Astrocyte of the cerebellum (primary cell): ENCODE results near the gene RFX3.
"Not testable (repeated sequence)": the region's sequence is repeated elsewhere in the genome, so short reads cannot be mapped to it uniquely, and the experiment has no call there.

Source experiments
- DNase-seq: peaks from one replicate; pipeline ENCODE4 v3.0.0-alpha.2; 2011; ENCODE audit warnings: low read depth
- H3K4me3 ChIP-seq: 2 replicates; pipeline ENCODE4 v1.5.1; 2011; ENCODE audit warnings: mild to moderate bottlenecking, low read depth, low read length, moderate library complexity
- CTCF ChIP-seq: IDR thresholded peaks from 2 replicates; pipeline ENCODE4 v1.5.1; 2012; ENCODE audit warnings: low read length, low read depth, moderate library complexity, mild to moderate bottlenecking; ENCODE audit errors: missing control alignments
- in situ Hi-C: cut with HindIII; loops from 2 replicates; pipeline ENCODE4 v1.10.0; 2017; ENCODE audit warnings: low sequenced_read_pairs

The RFX3 gene

GRCh38 chr9:3308609-3309008 lies 217.2 kb downstream of the RFX3 start:
- no peak for DNase-seq
- in situ Hi-C loops: no loop called here
- no peak for TF ChIP-seq CTCF
- no peak overlapping the region for H3K4me3 ChIP-seq

GRCh38 chr9:3304388-3304787 lies 221.4 kb downstream of the RFX3 start:
- in situ Hi-C loops, H3K4me3 ChIP-seq, DNase-seq: not testable (repeated sequence)

GRCh38 chr9:3299872-3300271 lies 225.9 kb downstream of the RFX3 start:
- in situ Hi-C loops: no loop called here
- no peak for TF ChIP-seq CTCF
- no peak overlapping the region for H3K4me3 ChIP-seq
- no peak for DNase-seq

- no peak for TF ChIP-seq CTCF
- no peak for DNase-seq
- in situ Hi-C loops: no loop called here
- no peak overlapping the region for H3K4me3 ChIP-seq
Measured at GRCh38 chr9:3296536-3296935, 229.3 kb downstream of the RFX3 start.

GRCh38 chr9:3292311-3292710 lies 233.5 kb downstream of the RFX3 start:
- no peak for DNase-seq
- H3K4me3 ChIP-seq: no peak overlapping the region
- no peak for TF ChIP-seq CTCF
- in situ Hi-C loops: no loop called here

GRCh38 chr9:3290231-3290840 lies 235.5 kb downstream of the RFX3 start:
- in situ Hi-C loops: no loop called here
- no peak for TF ChIP-seq CTCF
- no peak for DNase-seq
- H3K4me3 ChIP-seq: no peak overlapping the region

- TF ChIP-seq CTCF: no peak
- in situ Hi-C loops: no loop called here
- H3K4me3 ChIP-seq: no peak overlapping the region
- no peak for DNase-seq
Measured at GRCh38 chr9:3288686-3289085, 237.1 kb downstream of the RFX3 start.
